SU-DHL-6 (cell line): ENCODE results near the gene PPP2R5B.

Experiments
- H2AFZ ChIP-seq: fragments of 200-600 bp; sonication (generic); 2 replicates; pipeline ENCODE4 v1.6.1; 2014; ENCODE audit warnings: low read depth, mild to moderate bottlenecking, moderate library complexity, mixed read lengths, antibody characterized with exemption, low read length; ENCODE audit not compliant: severe bottlenecking
- H3F3A ChIP-seq: fragments of 200-600 bp; shearing (Covaris generic); 2 replicates; pipeline ENCODE4 v1.6.0; 2016; ENCODE audit warnings: antibody characterized with exemption, mild to moderate bottlenecking; ENCODE audit not compliant: insufficient read depth
- H3K27ac ChIP-seq: fragments of 200-600 bp; sonication (generic); 2 replicates; pipeline ENCODE4 v1.5.1; 2016; ENCODE audit warnings: low read depth, mild to moderate bottlenecking, low read length, moderate library complexity, mixed read lengths
- H3K27me3 ChIP-seq: fragments of 200-600 bp; sonication (generic), shearing (Covaris generic); 2 replicates; pipeline ENCODE4 v1.6.0; 2014; ENCODE audit warnings: mild to moderate bottlenecking, low read length
- H3K36me3 ChIP-seq: fragments of 200-600 bp; sonication (generic); 2 replicates; pipeline ENCODE4 v1.6.1; 2014; ENCODE audit warnings: mild to moderate bottlenecking, low read length, mixed read lengths
- H3K4me2 ChIP-seq: fragments of 300-600, 200-600 bp; shearing (Covaris generic), sonication (generic); 2 replicates; pipeline ENCODE4 v1.6.0; 2014; ENCODE audit warnings: low read length, low read depth, mild to moderate bottlenecking; ENCODE audit not compliant: poor library complexity, severe bottlenecking
- H3K4me3 ChIP-seq: fragments of 200-600 bp; sonication (generic); 2 replicates; pipeline ENCODE4 v1.5.1; 2014; ENCODE audit warnings: antibody characterized with exemption, low read length, mild to moderate bottlenecking, mixed read lengths; ENCODE audit not compliant: insufficient read depth, poor library complexity, severe bottlenecking
- H3K79me2 ChIP-seq: fragments of 200-600 bp; sonication (generic); 2 replicates; pipeline ENCODE4 v1.6.1; 2014; ENCODE audit warnings: mild to moderate bottlenecking, low read length, moderate library complexity; ENCODE audit not compliant: insufficient read depth
- H3K9ac ChIP-seq: fragments of 200-600 bp; sonication (generic); 2 replicates; pipeline ENCODE4 v1.7.0; 2014; ENCODE audit warnings: mild to moderate bottlenecking, low read length
- H3K9me2 ChIP-seq: fragments of 200-600 bp; sonication (generic); replicated peaks from 2 replicates; pipeline ENCODE4 v1.6.1; 2014; ENCODE audit warnings: low read length; ENCODE audit not compliant: insufficient read depth
- H3K9me3 ChIP-seq: fragments of 200-600 bp; sonication (generic); 2 replicates; pipeline ENCODE4 v1.6.1; 2014; ENCODE audit warnings: low read length, mixed read lengths; ENCODE audit not compliant: insufficient read depth
- H4K20me1 ChIP-seq: fragments of 200-600 bp; sonication (generic); 2 replicates; pipeline ENCODE4 v1.6.1; 2014; ENCODE audit warnings: low read depth, mild to moderate bottlenecking, antibody characterized with exemption, low read length, moderate library complexity, mixed read lengths
- EZH2phosphoT487 ChIP-seq: fragments of 200-600 bp; sonication (generic), shearing (Covaris generic); conservative IDR thresholded peaks from 2 replicates; pipeline ENCODE4 v1.6.1; 2018; ENCODE audit warnings: mild to moderate bottlenecking, antibody characterized with exemption, low read length, moderate library complexity, mixed read lengths
- TF ChIP-seq, protein P1 (sequence below): fragments of 200-600 bp; sonication (generic); IDR thresholded peaks from one replicate; pipeline ENCODE4 v1.5.1; 2017; ENCODE audit warnings: antibody characterized with exemption, mild to moderate bottlenecking, low read length, moderate library complexity; ENCODE audit not compliant: insufficient read depth, poor library complexity, severe bottlenecking

PPP2R5B gene

DNA sequence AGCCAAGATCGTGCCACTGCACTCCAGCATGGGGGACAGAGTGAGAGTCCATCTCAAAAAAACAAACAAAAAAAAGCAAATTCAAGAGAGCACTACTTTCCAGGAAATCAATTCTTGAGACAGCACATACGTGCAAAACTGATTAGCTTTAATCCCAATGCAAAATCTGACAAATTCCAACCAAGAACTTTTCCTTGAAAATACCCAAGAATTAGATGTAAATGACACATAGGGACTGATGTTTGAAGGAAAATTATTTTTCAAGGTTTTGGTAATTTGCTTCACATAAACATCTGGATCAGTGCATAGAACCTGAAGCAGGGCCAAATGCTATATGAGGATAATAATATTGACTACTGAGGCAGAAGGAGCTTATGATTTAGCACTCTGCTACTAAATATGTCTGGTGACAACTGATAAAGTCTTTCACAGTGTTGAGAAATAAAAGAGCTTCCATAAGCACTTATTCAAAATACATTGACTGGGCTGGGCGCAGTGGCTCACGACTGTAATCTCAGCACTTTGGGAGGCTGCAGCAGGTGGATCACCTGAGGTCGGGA, 38.7 kb downstream of the PPP2R5B start:
- Histone ChIP-seq H3F3A (no peaks in the 10 kb centered on the region), H3K9ac (no peak overlapping the region), H3K27ac (no peak overlapping the region), H3K9me3 (no peaks in the 10 kb centered on the region), H3K4me3 (no peak overlapping the region), H3K79me2 (no peaks in the 10 kb centered on the region), H2AFZ (no peak overlapping the region), H3K27me3 (no peaks in the 10 kb centered on the region), H3K9me2 (no peaks in the 10 kb centered on the region), H3K4me2 (no peak overlapping the region), H4K20me1 (no peaks in the 10 kb centered on the region), H3K36me3 (no peaks in the 10 kb centered on the region)
- TF ChIP-seq, protein P1, sequence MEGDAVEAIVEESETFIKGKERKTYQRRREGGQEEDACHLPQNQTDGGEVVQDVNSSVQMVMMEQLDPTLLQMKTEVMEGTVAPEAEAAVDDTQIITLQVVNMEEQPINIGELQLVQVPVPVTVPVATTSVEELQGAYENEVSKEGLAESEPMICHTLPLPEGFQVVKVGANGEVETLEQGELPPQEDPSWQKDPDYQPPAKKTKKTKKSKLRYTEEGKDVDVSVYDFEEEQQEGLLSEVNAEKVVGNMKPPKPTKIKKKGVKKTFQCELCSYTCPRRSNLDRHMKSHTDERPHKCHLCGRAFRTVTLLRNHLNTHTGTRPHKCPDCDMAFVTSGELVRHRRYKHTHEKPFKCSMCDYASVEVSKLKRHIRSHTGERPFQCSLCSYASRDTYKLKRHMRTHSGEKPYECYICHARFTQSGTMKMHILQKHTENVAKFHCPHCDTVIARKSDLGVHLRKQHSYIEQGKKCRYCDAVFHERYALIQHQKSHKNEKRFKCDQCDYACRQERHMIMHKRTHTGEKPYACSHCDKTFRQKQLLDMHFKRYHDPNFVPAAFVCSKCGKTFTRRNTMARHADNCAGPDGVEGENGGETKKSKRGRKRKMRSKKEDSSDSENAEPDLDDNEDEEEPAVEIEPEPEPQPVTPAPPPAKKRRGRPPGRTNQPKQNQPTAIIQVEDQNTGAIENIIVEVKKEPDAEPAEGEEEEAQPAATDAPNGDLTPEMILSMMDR, result no peak
- no peak for TF ChIP-seq EZH2phosphoT487

DNA sequence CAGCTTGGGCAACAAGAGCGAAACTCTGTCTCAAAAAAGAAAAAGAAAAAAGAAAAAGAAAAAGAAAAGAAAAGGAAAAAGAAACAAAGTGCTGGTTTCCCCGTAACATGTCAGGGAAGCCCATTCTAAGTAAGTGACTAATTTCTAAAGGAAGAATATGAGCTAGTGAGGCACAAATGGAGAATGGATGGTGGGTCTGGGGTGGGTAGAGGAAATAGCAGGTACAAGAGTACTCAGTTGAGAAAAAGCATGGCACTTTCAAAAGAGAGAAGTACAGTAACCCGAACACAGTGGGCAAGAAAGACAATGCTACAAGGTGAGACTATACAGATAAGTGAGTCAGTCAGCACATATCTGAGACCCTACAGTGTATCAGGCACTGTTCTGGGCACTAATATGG, 42.9 kb downstream of the PPP2R5B start:
- no peak overlapping the region for H2AFZ ChIP-seq
- no peaks in the 10 kb centered on the region for H3K79me2 ChIP-seq
- H3K4me2 ChIP-seq, result no peak overlapping the region
- no peak overlapping the region for H3K4me3 ChIP-seq
- no peak overlapping the region for H3K27ac ChIP-seq
- no peaks in the 10 kb centered on the region for H3F3A ChIP-seq
- H3K9me2 ChIP-seq, result no peaks in the 10 kb centered on the region
- no peaks in the 10 kb centered on the region for H3K9me3 ChIP-seq
- no peaks in the 10 kb centered on the region for H3K36me3 ChIP-seq
- H4K20me1 ChIP-seq, result no peaks in the 10 kb centered on the region
- H3K9ac ChIP-seq, result no peak overlapping the region
- no peaks in the 10 kb centered on the region for H3K27me3 ChIP-seq
- TF ChIP-seq EZH2phosphoT487, result no peak
- TF ChIP-seq, protein P1, result no peak

DNA sequence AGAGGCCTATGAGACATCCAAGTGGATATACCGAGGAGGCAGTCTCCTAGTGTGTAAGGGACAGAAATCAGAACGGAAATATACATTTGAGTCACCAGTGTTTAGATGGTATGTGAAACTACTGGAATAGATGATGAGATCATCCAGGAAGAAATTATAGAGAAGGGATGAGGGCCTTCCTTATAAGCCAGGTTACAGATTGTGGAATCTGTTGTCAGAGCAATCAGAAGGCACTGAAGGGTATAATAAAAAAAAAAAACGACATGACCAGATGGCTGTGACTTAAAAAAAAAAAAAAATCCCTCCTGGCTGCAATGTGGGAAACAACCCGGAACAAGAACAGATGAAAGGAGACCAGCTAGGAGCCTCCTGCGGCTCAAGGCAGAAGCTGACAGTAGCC, 44.7 kb downstream of the PPP2R5B start:
- no peak overlapping the region for H3K4me2 ChIP-seq
- no peak overlapping the region for H3K27ac ChIP-seq

DNA sequence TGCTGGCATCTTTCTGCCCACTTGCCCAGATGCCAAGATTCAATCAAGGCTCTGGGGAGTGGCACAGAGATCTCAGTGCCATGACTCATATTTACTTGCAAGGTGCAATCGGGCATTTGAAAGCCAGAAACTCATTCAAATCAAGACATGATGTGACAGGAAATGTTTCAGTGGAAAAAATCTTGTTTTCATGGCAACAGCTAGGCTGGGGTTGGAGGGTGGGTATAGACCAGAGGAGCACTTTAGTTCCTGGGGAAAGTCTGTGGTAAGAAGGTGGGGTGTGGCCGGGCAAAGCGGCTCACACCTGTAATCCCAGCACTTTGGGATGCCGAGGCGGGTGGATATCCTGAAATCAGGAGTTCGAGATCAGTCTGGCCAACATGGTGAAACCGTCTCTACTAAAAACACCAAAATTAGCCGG, 46.3 kb downstream of the PPP2R5B start:
- H3K27me3 ChIP-seq, result no peaks in the 10 kb centered on the region
- no peak overlapping the region for H3K27ac ChIP-seq
- no peak overlapping the region for H3K4me2 ChIP-seq
- H3K4me3 ChIP-seq, result no peak overlapping the region
- no peak overlapping the region for H2AFZ ChIP-seq
- H3K9ac ChIP-seq, result no peak overlapping the region
- no peaks in the 10 kb centered on the region for H3K9me3 ChIP-seq
- peaks cover 20% of the 10 kb centered on the region for H3F3A ChIP-seq
- no peaks in the 10 kb centered on the region for H3K79me2 ChIP-seq
- no peaks in the 10 kb centered on the region for H3K9me2 ChIP-seq
- no peak for TF ChIP-seq EZH2phosphoT487
- TF ChIP-seq, protein P1, result no peak
- H4K20me1 ChIP-seq, result no peaks in the 10 kb centered on the region
- H3K36me3 ChIP-seq, result no peaks in the 10 kb centered on the region

More for the DNA sequence above, 44.7 kb downstream of the PPP2R5B start:
- Histone ChIP-seq H3K9ac (no peak overlapping the region), H3K4me3 (no peak overlapping the region), H3K9me3 (no peaks in the 10 kb centered on the region), H3K27me3 (no peaks in the 10 kb centered on the region), H2AFZ (no peak overlapping the region), H3K79me2 (no peaks in the 10 kb centered on the region), H3F3A (peaks cover 9% of the 10 kb centered on the region), H4K20me1 (no peaks in the 10 kb centered on the region), H3K9me2 (no peaks in the 10 kb centered on the region), H3K36me3 (no peaks in the 10 kb centered on the region)
- no peak for TF ChIP-seq EZH2phosphoT487
